Measurements from ENCODE around the gene RBM46. TPM values are rescaled to one million over a fixed set of nuclear protein-coding genes. Genes with fewer than 3 reads are reported as not detected.

Gene RBM46
- not detected for total RNA-seq (2021; ENCODE audit: unreplicated experiment)
- polyA plus RNA-seq (2012; ENCODE audit: insufficient read length), result not detected
- percentile 1 among the genes with signal in this experiment for Bru-seq, nascent RNA
- BruChase-seq, experiment 1, labeled RNA remaining after a 2-hour chase, result percentile 2 among the genes with signal in this experiment
- not detected for BruChase-seq, experiment 2, labeled RNA remaining after a 6-hour chase
- long read RNA-seq, result 0 reads

GRCh38 chr4:154781126-154781982 is at the start of gene RBM46:
RBM46 (plus strand) TSS chr4:154781272; CDS start chr4:154796753, 15,481 bp downstream.
- H3K27ac ChIP-seq (ENCODE audit: low read length), result no peak within 1 kb of the TSS
- no peaks in the 10 kb centered on the region for H3K9me3 ChIP-seq (ENCODE audit: control insufficient read depth, insufficient read depth, low read depth, low read length)
- DNase-seq (ENCODE audit: low read depth, low spot score), result no peak
- intact Hi-C loops (cut with micrococcal nuclease; ENCODE audit: unreplicated experiment) (no loop called here), in situ Hi-C loops (cut with HindIII; ENCODE audit: low pct_unique_long_range_greater_than_20kb, low sequenced_read_pairs) (no loop called here)
- ChIA-PET CTCF (no interaction called here), POLR2A (no interaction called here)
- TF ChIP-seq POLR2AphosphoS5 (IDR thresholded peaks at IDR 0.05; ENCODE audit: low read depth, low read length) (no peak), CTCF (IDR thresholded peaks at IDR 0.05) (no peak), TCF7L2 (IDR thresholded peaks at IDR 0.05; ENCODE audit: low read depth, low read length) (no peak), SIN3A (IDR thresholded peaks at IDR 0.05; ENCODE audit: borderline replicate concordance, insufficient read depth, low read depth, low read length) (no peak)
- TF ChIP-seq, protein P1, sequence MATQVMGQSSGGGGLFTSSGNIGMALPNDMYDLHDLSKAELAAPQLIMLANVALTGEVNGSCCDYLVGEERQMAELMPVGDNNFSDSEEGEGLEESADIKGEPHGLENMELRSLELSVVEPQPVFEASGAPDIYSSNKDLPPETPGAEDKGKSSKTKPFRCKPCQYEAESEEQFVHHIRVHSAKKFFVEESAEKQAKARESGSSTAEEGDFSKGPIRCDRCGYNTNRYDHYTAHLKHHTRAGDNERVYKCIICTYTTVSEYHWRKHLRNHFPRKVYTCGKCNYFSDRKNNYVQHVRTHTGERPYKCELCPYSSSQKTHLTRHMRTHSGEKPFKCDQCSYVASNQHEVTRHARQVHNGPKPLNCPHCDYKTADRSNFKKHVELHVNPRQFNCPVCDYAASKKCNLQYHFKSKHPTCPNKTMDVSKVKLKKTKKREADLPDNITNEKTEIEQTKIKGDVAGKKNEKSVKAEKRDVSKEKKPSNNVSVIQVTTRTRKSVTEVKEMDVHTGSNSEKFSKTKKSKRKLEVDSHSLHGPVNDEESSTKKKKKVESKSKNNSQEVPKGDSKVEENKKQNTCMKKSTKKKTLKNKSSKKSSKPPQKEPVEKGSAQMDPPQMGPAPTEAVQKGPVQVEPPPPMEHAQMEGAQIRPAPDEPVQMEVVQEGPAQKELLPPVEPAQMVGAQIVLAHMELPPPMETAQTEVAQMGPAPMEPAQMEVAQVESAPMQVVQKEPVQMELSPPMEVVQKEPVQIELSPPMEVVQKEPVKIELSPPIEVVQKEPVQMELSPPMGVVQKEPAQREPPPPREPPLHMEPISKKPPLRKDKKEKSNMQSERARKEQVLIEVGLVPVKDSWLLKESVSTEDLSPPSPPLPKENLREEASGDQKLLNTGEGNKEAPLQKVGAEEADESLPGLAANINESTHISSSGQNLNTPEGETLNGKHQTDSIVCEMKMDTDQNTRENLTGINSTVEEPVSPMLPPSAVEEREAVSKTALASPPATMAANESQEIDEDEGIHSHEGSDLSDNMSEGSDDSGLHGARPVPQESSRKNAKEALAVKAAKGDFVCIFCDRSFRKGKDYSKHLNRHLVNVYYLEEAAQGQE (IDR thresholded peaks at IDR 0.05; ENCODE audit: insufficient read depth in 1 of 2, low read depth in 2 of 2, low read length in 1 of 2), result no peak
- H3K4me1 ChIP-seq (ENCODE audit: control insufficient read depth, insufficient read depth, low read length), result no peaks in the 10 kb centered on the region
- H3K27me3 ChIP-seq (ENCODE audit: control insufficient read depth, insufficient read depth, low read length), result no peaks in the 10 kb centered on the region
- no peak for ATAC-seq
- BruUV-seq (replicated peaks), result no TSS peak
- H3K36me3 ChIP-seq (ENCODE audit: control insufficient read depth, insufficient read depth, low read length), result no peaks in the 10 kb centered on the region
- no peak within 1 kb of the TSS for H3K4me3 ChIP-seq (ENCODE audit: low read depth in 2 of 2, low read length in 2 of 2)

DNA sequence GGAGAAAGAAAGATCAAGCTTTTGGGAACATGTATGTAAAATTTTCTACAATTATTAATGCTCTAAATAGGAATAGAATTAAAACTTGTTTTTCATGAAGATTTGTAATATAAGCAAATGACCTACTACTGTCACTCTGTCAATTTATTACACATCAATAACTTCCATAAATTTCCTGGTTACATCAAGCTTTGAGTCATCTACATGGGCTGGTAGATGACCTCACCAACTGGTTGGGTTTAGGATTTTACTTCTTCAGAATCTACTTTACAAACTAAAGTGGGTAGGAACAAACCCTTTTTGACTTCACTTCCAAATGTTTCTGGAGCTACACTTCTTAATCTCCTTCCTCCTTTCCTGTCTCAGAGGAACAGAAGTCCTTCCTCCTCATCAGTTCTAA is 49.3 kb upstream of the RBM46 start:
- no peaks in the 10 kb centered on the region for H3K9me3 ChIP-seq (ENCODE audit: control insufficient read depth, insufficient read depth, low read depth, low read length)
- CTCF ChIA-PET, result no interaction called here
- TF ChIP-seq, protein P1 (IDR thresholded peaks at IDR 0.05; ENCODE audit: insufficient read depth in 1 of 2, low read depth in 2 of 2, low read length in 1 of 2), result no peak
- no peak for TF ChIP-seq POLR2AphosphoS5 (IDR thresholded peaks at IDR 0.05; ENCODE audit: low read depth, low read length)
- TF ChIP-seq TCF7L2 (IDR thresholded peaks at IDR 0.05; ENCODE audit: low read depth, low read length), result no peak
- TF ChIP-seq CTCF (IDR thresholded peaks at IDR 0.05), result no peak
- TF ChIP-seq SIN3A (IDR thresholded peaks at IDR 0.05; ENCODE audit: borderline replicate concordance, insufficient read depth, low read depth, low read length), result no peak
- in situ Hi-C loops (cut with HindIII; ENCODE audit: low pct_unique_long_range_greater_than_20kb, low sequenced_read_pairs), result no loop called here
- H3K4me3 ChIP-seq (ENCODE audit: low read depth in 2 of 2, low read length in 2 of 2), result no peak overlapping the region
- ATAC-seq (no peak), DNase-seq (ENCODE audit: low read depth, low spot score) (no peak)
- no peaks in the 10 kb centered on the region for H3K36me3 ChIP-seq (ENCODE audit: control insufficient read depth, insufficient read depth, low read length)
- H3K27me3 ChIP-seq (ENCODE audit: control insufficient read depth, insufficient read depth, low read length), result no peaks in the 10 kb centered on the region
- no peaks in the 10 kb centered on the region for H3K4me1 ChIP-seq (ENCODE audit: control insufficient read depth, insufficient read depth, low read length)
- POLR2A ChIA-PET, result no interaction called here
- BruUV-seq (replicated peaks), result no TSS peak
- intact Hi-C loops (cut with micrococcal nuclease; ENCODE audit: unreplicated experiment), result no loop called here
- no peak overlapping the region for H3K27ac ChIP-seq (ENCODE audit: low read length)

Measured in Panc1 (cell line).